Fibroblast of skin of left quadriceps (primary cell): ENCODE results near the gene EMILIN2.
"Not testable (repeated sequence)": the region's sequence is repeated elsewhere in the genome, so short reads cannot be mapped to it uniquely, and the experiment has no call there.

Experiments used
- DNase-seq, 2 experiments: peaks; one replicate each; pipeline ENCODE4 v3.0.0-alpha.2; 2013; ENCODE audit warnings: low read depth in 2 of 2

The EMILIN2 gene

DNA sequence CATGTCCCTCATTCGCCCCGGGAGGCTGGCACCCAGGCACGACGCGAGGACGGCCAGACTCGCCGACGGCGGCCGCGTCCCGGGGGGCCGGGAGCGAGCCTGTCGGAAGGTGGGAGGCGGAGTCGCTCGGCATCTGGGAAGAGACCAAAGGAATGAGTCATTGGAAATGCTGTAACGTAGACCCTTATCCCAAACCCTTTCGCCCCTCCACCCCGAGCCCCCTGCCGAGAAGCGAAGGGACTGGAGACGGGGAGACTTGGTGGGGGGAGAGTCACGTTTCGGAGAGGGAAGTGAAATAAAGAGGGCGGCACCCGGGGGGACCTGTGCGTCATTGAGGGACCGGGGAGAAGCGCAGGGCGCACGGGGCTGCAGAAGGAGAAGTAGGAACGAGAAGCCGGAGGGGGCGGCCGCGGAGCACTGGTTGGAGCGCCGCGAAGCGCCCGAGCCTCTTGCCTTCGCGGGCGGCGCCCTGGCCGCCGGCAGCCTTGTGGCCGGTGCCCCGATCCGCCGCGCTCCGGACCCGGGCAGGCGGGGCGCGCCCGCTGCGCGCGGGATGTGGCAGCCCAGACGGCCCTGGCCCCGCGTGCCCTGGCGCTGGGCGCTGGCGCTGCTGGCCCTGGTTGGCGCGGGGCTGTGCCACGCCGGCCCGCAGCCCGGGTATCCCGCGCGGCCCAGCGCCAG, at the start of gene EMILIN2:
TSS of gene EMILIN2 (plus strand) at position 371 of the 681 bp plus-strand sequence. CDS start at position 554, 183 bp downstream.
- peak in 1 of 2 experiments; percentile 54 for DNase-seq

GRCh38 chr18:2797951-2798350, 48.9 kb upstream of the EMILIN2 start:
- DNase-seq: no peak

GRCh38 chr18:2799369-2799768, 47.4 kb upstream of the EMILIN2 start:
- no peak for DNase-seq

- DNase-seq: peak; percentile 3 to 14
Measured at GRCh38 chr18:2805970-2806943, 40.5 kb upstream of the EMILIN2 start.

DNA sequence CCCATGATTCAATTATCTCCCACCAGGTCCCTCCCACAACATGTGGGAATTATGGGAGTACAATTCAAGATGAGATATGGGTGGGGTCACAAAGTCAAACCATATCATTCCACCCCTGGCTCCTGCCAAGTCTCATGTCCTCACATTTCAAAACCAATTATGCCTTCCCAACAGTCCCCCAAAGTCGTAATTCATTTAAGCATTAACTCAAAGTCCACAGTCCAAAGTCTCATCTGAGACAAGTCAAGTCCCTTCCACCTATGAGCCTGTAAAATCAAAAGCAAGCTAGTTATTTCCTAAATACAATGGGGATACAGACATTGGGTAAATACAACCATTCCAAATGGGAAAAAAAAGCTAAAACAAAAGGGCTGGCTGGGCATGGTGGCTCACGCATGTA, 38.2 kb upstream of the EMILIN2 start:
- not testable (repeated sequence) for DNase-seq

DNA sequence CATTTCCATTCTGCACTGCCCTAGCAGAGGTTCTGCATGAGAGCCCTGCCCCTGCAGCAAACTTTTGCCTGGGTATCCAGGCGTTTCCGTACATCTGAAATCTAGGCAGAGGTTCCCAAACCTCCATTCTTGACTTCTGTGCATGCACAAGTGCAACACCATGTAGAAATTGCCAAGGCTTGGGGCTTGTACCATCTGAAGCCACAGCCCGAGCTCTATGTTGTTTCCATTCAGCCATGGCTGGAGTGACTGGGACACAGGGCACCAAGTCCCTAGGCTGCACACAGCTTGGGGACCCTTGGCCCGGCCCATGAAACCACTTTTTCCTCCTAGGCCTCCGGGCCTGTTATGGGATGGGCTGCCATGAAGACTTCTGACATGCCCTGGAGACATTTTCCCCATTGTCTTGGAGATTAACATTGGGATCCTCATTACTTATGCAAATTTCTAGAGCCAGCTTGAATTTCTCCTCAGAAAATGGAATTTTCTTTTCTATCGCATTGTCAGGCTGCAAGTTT, 37.1 kb upstream of the EMILIN2 start:
- DNase-seq: not testable (repeated sequence)

DNA sequence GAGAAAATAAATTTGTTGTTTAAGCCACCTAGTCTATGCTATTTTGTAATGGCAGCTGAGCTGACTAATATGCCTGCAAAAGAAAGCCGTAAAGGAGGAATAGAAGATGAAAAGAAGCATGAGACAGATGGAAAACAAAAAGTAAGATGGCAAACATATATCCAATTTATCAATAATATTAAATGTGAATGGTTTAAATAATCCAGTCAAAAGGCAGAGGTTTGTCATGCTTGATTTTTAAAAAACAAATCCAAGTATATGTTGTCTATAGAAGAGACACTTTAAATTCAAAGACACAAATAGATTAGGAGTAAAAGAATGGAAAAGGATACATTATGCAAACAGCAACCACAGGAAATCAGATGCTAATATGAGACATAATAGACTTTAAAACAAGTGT, 35.4 kb upstream of the EMILIN2 start:
- DNase-seq: no peak

- DNase-seq: no peak
Measured at GRCh38 chr18:2814928-2815327, 31.9 kb upstream of the EMILIN2 start.

DNA sequence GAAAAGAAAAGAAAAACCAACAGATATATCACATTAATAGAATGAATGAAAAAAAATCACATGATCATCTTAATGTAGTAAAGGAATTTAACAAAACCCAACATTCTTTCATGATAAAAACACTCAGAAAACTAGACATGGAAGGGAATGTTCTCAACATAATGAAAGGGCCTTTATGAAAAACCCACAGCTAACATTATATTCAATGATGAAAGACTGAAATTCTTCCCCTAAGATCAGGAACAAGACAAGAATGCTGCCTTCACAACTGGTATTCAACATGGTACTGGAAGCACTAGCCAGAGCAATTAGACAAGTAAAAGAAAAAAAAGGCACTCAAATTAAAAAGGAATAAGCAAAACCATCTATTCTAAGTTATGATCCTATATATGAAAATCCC, 28.5 kb upstream of the EMILIN2 start:
- DNase-seq: no peak

DNA sequence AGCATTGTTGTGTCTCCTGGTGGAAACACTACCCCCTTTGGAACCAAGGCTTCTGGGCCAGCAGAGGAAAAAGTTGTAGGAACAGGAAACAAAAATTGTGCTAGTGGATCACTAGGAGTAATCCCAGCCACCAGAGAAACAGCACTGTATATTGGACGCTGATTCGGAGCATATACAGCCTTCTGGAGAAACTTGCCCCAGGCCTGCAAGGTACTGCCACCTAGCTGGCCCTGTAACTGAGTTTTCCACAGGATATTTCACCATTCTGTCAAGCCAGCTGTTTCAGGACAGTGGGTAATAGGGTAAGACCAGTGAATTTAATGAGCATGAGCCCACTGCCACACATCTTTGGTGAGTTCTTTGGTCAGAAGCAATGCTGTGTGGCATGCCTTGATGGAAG, 25.1 kb upstream of the EMILIN2 start:
- no peak for DNase-seq

GRCh38 chr18:2822213-2822921, 24.4 kb upstream of the EMILIN2 start:
- no peak for DNase-seq

- DNase-seq: no peak
Measured at GRCh38 chr18:2823202-2823601, 23.6 kb upstream of the EMILIN2 start.

- DNase-seq: no peak
Measured at GRCh38 chr18:2823966-2824365, 22.8 kb upstream of the EMILIN2 start.

DNA sequence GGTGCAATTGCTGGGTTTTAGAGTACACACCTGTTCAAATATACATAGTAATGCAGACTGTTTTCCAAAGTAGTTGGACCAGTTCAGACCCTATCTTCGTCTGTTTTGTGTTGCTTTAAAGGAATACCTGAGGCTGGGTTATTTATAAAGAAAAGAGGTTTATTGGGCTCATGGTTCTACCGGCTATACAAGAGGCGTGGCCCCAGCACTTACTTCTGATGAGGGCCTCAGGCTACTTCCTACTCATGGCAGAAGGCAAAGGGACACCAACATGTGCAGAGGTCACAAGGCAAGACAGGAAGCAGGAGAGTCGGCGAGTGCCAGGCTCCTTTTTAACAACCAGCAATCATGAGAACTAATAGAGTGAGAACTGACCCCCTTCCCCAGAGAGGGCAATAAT, 21.9 kb upstream of the EMILIN2 start:
- no peak for DNase-seq

DNA sequence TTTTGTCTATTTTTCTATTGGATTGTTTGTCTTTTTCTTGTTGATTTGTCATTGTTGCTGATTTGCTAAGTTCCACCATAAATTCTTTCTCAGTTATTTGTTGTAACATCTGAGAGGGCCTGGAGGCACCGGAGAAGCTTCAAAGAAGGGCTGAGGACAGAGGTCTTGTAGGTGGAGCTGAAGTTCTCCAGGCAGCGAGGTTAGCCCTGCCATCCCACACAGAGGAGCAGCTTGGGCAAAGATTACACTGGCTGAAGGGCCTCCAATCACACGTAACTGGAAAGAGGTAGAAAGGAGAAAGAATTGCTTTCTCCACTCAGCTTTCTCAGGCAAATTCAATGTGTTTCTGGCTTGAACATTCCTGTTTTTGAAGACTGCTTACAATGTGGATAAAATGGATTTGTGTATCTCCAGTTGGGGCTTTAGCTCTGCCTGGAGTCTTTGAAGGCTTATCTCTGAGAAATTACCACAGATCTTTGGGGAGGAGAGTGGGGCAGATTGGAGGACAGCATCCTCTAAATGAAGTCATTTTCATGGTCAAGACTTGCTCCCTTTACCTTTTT, 21.1 kb upstream of the EMILIN2 start:
- no peak for DNase-seq

GRCh38 chr18:2826581-2826980, 20.2 kb upstream of the EMILIN2 start:
- no peak for DNase-seq

DNA sequence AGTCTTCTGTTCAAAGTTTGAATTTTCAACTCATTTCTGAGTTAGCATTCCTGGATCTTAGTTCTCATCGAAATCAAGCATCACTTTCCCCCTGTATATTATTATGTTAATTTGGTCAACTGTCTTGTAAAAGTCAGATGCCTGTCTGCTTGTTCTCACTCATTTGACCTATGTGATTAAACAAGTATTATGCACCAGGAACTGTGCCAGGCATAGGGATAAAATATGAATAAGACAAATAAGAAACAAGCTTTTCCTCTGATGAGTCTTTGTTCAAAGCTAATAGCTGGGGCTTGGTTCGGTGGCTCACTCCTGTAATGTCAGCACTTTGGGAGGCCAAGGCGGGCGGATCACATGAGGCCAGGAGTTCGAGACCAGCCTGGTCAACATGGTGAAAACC, 19.7 kb upstream of the EMILIN2 start:
- DNase-seq: no peak

DNA sequence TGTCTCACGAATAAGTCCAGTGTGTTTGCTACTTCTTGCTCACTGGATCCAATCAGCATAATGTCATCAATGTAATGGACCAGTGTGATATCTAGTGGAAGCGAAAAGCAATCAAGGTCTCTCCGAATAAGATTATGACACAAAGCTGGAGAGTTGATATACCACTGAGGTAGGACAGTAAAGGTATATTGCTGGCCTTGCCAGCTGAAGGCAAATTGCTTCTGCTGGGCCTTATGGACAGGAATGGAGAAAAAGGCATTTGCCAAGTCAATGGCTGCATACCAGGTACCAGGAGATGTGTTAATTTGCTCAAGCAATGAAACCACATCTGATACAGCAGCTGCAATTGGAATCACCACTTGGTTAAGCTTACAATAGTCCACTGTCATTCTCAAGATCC, 10.7 kb upstream of the EMILIN2 start:
- not testable (repeated sequence) for DNase-seq

DNA sequence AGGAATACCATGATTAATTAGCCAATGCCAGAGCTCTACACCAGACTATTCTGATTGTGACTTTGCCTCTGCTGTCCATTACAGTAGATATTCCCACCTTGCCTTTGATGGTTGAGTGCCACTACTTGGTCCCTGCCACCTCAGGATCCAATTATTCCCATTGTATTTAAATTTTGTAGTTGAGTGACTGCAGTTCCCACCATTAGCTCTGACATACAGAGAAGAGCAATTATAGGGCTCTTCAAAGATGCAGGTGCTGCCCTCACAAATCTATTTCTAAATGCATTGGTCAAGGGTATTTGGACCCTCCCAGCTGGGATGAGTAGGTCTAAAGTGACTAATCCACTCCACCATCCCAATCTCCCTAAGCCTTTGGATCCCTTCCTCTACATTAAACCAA, 9.5 kb upstream of the EMILIN2 start:
- not testable (repeated sequence) for DNase-seq

GRCh38 chr18:2839202-2839601, 7.6 kb upstream of the EMILIN2 start:
- DNase-seq: no peak

- DNase-seq: peak in 1 of 2 experiments; percentile 46
Measured at GRCh38 chr18:2840521-2840920, 6.3 kb upstream of the EMILIN2 start.

DNA sequence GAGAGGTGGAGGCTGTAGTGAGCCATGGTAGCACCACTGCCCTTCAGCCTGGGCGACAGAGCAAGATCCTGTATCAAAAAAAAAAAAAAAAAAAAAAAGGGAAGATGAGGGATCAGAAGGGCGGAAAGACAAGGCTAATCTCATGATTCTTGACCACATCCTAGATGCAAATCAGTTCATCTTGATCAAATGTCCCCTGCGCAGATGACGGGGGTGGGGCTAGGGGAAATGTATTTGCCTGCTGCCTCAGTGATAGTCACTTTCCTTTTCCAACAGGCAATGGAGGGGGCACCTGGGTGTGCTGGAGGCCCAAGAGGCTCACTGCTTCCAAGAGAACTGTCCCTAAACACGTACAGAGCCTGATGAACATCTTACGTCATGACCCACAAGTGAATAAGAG, 3.7 kb upstream of the EMILIN2 start:
- DNase-seq: no peak
